GM12865 (cell line): ENCODE data around the gene NHS.

Source experiments
- DNase-seq: peaks from one replicate; pipeline ENCODE4 v3.0.0; 2010; ENCODE audit warnings: low read depth
- H3K4me3 ChIP-seq: 2 replicates; pipeline ENCODE4 v1.5.1; 2011; ENCODE audit warnings: mild to moderate bottlenecking, low read depth, low read length, control low read depth
- CTCF ChIP-seq: IDR thresholded peaks from 2 replicates; pipeline ENCODE4 v1.5.1; 2011; ENCODE audit warnings: low read length, control low read depth, low read depth, inconsistent platforms; ENCODE audit not compliant: insufficient read depth; ENCODE audit errors: missing control alignments

Gene NHS

DNA sequence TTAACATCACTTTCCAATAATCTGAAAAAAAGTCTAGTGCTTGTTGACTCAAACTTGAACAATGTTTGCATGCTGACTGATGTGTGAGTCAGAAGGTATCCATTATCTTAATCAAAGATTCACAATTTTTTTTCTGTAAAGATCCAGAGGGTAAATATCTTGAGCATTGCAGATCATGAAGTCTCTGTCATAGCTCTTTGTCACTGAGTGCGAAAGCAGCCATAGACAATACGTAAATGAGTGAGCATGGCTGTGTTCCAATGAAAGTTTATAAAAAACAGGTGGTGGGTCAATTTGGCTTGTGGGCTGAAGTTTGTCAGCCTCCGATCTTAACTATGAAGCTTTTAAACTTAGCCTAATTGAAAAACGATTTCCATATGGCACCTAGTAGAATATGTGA is 37.7 kb downstream of the NHS start:
- no peak for DNase-seq
- H3K4me3 ChIP-seq: no peak overlapping the region
- no peak for TF ChIP-seq CTCF

GRCh38 chrX:17413228-17413627 is 38.2 kb downstream of the NHS start:
- no peak for DNase-seq
- H3K4me3 ChIP-seq: no peak overlapping the region
- TF ChIP-seq CTCF: no peak

GRCh38 chrX:17414027-17414658 is 39.1 kb downstream of the NHS start:
- TF ChIP-seq CTCF: no peak
- DNase-seq: no peak

GRCh38 chrX:17414839-17415238 is 39.8 kb downstream of the NHS start:
- no peak for TF ChIP-seq CTCF
- no peak overlapping the region for H3K4me3 ChIP-seq
- DNase-seq: no peak

More at GRCh38 chrX:17414027-17414658, 39.1 kb downstream of the NHS start:
- no peak overlapping the region for H3K4me3 ChIP-seq

DNA sequence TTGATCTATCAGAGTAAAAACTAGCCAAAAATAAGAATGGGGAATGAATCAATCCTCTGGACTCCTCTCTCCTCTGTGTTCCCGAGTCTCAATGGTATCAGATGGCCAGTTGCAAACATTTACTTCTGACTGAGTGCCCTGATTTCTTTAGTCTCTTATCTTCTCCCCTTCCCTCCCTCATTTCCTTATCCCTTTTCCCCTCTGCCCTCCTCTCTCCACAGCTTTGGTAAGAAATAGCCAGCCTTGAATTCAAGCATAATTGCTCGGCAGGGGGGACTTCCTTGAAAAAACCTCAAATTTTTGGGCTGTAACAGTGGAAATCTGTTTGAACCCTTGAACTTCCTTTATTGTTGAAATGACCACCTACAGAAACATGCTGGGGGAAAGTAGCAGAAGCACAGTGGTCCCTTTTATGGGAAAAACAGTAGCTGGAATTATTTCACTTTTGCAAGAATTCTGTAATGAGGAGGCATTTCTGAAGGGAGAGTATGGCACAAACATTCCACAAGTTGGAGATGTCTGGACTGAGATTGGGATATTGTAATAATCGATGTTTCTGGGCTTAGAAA is 40.3 kb downstream of the NHS start:
- no peak for TF ChIP-seq CTCF
- no peak for DNase-seq
- H3K4me3 ChIP-seq: no peak overlapping the region

- H3K4me3 ChIP-seq: no peak overlapping the region
- no peak for TF ChIP-seq CTCF
- DNase-seq: no peak
Observed at GRCh38 chrX:17417372-17417771, 42.4 kb downstream of the NHS start.

DNA sequence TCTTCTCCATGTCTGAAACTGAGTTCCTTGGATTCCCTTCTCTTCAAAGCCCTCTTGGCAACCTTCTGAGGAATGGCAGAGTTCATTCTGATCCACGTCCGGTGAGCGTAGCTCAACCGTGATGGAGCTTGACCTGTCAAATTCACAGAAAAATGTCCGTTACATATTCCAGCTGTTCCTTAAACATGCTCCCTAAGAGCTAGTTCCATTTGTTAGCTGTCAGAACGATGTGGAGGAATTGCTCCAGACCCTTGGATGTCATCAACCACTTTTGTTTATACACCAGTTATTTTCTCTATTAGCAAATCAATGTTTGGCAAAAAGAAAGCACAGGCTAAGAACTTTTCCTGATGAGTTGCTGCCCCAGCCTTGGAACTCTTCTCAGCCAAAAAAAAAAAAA is 50.1 kb downstream of the NHS start:
- no peak for TF ChIP-seq CTCF
- no peak for DNase-seq
- no peak overlapping the region for H3K4me3 ChIP-seq
